Esophagus squamous epithelium (tissue), 4 donors: ENCODE measurements around the gene TULP4.

Source experiments
- CTCF ChIP-seq, 6 experiments: fragments of 450-650 bp in 4 of 6; fragments of 200-600 bp in 2 of 6; sonication (generic) in 2 of 6; IDR thresholded peaks; one replicate each; pipeline ENCODE4 v1.5.1; 2016 to 2019; ENCODE audit warnings: antibody characterized with exemption in 6 of 6, mild to moderate bottlenecking in 4 of 6, moderate library complexity in 4 of 6
- POLR2A ChIP-seq, 4 donors: fragments of 450-650 bp; IDR thresholded peaks; one replicate each; pipeline ENCODE4 v1.6.1; 2017; ENCODE audit warnings: antibody characterized with exemption in 4 of 4, mild to moderate bottlenecking in 4 of 4, moderate library complexity in 3 of 4

- TF ChIP-seq CTCF (IDR thresholded peaks at IDR 0.05) = no peak
- TF ChIP-seq POLR2A (IDR thresholded peaks at IDR 0.05) = no peak
Observed at GRCh38 chr6:158366363-158366762, 54.1 kb downstream of the TULP4 start.
